DND-41 (cell line): ENCODE measurements around the gene YWHAE.

Experiments
- ATAC-seq: fragments of 200-7000 bp; cut with Tn5 transposase; 3 replicates; pipeline ENCODE4 v1.9.1; 2021; ENCODE audit warnings: low read depth; ENCODE audit not compliant: insufficient read depth
- DNase-seq: peaks from one replicate; pipeline ENCODE4 v3.0.0-alpha.2; 2020
- H2AFZ ChIP-seq: 2 replicates; pipeline ENCODE4 v1.6.0; 2012; ENCODE audit warnings: low read depth, low read length
- H3K27ac ChIP-seq: 2 replicates; pipeline ENCODE4 v1.5.1; 2012; ENCODE audit warnings: low read length, inconsistent platforms
- H3K27me3 ChIP-seq: fragments of 200-600 bp; sonication (generic); 2 replicates; pipeline ENCODE4 v1.6.0; 2012; ENCODE audit warnings: low read length, mild to moderate bottlenecking, inconsistent platforms; ENCODE audit not compliant: insufficient read depth, poor library complexity
- H3K36me3 ChIP-seq: 2 replicates; pipeline ENCODE4 v1.5.1; 2012; ENCODE audit warnings: low read length, inconsistent platforms; ENCODE audit not compliant: insufficient read depth
- H3K4me1 ChIP-seq: 2 replicates; pipeline ENCODE4 v1.5.1; 2012; ENCODE audit warnings: mild to moderate bottlenecking, low read length; ENCODE audit not compliant: insufficient read depth
- H3K4me2 ChIP-seq: 2 replicates; pipeline ENCODE4 v1.6.0; 2012; ENCODE audit warnings: mild to moderate bottlenecking, moderate library complexity, low read length, inconsistent platforms; ENCODE audit not compliant: insufficient read depth
- H3K4me3 ChIP-seq, 2 experiments: fragments of 200-600 bp in 1 of 2; shearing (Covaris generic) in 1 of 2; 2 replicates each; pipeline ENCODE4 v1.5.1; 2012 to 2016; ENCODE audit warnings: inconsistent platforms in 2 of 2, low read length in 2 of 2, mild to moderate bottlenecking in 2 of 2, low read depth in 1 of 2, moderate library complexity in 1 of 2
- H3K79me2 ChIP-seq: 2 replicates; pipeline ENCODE4 v1.6.0; 2012; ENCODE audit warnings: low read length, inconsistent platforms; ENCODE audit not compliant: insufficient read depth
- H3K9ac ChIP-seq: 2 replicates; pipeline ENCODE4 v1.6.0; 2012; ENCODE audit warnings: low read depth, mild to moderate bottlenecking, inconsistent platforms, low read length, moderate library complexity
- H3K9me3 ChIP-seq: 2 replicates; pipeline ENCODE4 v1.5.1; 2012; ENCODE audit warnings: low read length, moderate library complexity, mild to moderate bottlenecking, inconsistent platforms; ENCODE audit not compliant: insufficient read depth, severe bottlenecking
- H4K20me1 ChIP-seq: 2 replicates; pipeline ENCODE4 v1.6.0; 2012; ENCODE audit warnings: low read length; ENCODE audit not compliant: insufficient read depth
- EZH2 ChIP-seq: IDR thresholded peaks from 3 replicates; pipeline ENCODE4 v1.6.1; 2012; ENCODE audit warnings: borderline replicate concordance, low read depth, mild to moderate bottlenecking, moderate library complexity, low read length, inconsistent platforms; ENCODE audit not compliant: severe bottlenecking
- TF ChIP-seq, protein P1 (sequence below): IDR thresholded peaks from 2 replicates; pipeline ENCODE4 v1.5.1; 2012; ENCODE audit warnings: borderline replicate concordance, low read length, moderate library complexity, mild to moderate bottlenecking; ENCODE audit not compliant: poor library complexity, severe bottlenecking; ENCODE audit errors: extremely low read depth

Gene YWHAE

DNA sequence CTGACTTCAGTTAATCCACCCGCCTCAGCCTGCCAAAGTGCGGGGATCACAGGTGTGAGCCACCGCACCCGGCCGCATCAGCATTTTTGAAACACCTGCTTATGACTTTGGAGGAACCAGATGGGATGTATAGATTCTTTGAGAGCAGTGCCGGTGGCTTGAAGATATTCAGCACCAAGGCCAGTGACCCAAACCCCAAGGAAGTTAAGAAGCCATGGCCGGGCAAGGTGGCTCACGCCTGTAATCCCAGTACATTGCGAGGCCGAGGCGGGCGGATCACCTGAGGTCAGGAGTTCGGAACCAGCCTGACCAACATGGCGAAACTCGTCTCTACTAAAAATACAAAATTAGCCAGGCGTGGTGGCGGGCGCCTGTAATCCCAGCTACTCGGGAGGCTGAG lies 76.7 kb downstream of the YWHAE start:
- H3K79me2 ChIP-seq: no peaks in the 10 kb centered on the region
- no peaks in the 10 kb centered on the region for H3K36me3 ChIP-seq
- no peaks in the 10 kb centered on the region for H4K20me1 ChIP-seq
- TF ChIP-seq, protein P1, sequence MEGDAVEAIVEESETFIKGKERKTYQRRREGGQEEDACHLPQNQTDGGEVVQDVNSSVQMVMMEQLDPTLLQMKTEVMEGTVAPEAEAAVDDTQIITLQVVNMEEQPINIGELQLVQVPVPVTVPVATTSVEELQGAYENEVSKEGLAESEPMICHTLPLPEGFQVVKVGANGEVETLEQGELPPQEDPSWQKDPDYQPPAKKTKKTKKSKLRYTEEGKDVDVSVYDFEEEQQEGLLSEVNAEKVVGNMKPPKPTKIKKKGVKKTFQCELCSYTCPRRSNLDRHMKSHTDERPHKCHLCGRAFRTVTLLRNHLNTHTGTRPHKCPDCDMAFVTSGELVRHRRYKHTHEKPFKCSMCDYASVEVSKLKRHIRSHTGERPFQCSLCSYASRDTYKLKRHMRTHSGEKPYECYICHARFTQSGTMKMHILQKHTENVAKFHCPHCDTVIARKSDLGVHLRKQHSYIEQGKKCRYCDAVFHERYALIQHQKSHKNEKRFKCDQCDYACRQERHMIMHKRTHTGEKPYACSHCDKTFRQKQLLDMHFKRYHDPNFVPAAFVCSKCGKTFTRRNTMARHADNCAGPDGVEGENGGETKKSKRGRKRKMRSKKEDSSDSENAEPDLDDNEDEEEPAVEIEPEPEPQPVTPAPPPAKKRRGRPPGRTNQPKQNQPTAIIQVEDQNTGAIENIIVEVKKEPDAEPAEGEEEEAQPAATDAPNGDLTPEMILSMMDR: no peak
- no peak for TF ChIP-seq EZH2
- no peak overlapping the region for H3K27ac ChIP-seq
- H3K27me3 ChIP-seq: no peaks in the 10 kb centered on the region
- H3K9me3 ChIP-seq: no peaks in the 10 kb centered on the region
- H3K4me3 ChIP-seq: no peak overlapping the region
- no peak overlapping the region for H3K4me2 ChIP-seq
- DNase-seq: peak; percentile 20
- no peaks in the 10 kb centered on the region for H3K4me1 ChIP-seq
- H3K9ac ChIP-seq: no peak overlapping the region
- no peak overlapping the region for H2AFZ ChIP-seq
- ATAC-seq: no peak

DNA sequence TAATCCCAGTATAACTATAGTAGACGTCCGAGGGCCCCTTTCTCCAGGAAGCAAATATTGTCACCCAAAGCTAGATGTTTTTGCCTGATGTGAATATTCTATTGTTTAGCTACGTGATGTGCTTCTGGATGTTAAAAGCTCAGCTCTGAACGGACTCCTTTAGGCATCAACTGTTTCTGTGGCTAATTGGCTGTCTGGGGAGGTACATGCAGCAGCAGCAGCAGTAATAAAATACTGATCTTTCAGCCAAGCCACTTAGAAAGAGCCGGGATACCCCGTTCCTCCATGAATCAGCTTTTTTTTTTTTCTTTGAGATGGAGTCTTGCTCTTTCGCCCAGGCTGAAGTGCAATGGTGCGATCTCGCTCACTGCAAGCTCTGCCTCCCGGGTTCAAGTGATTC lies 77.5 kb downstream of the YWHAE start:
- H3K27me3 ChIP-seq: no peaks in the 10 kb centered on the region

DNA sequence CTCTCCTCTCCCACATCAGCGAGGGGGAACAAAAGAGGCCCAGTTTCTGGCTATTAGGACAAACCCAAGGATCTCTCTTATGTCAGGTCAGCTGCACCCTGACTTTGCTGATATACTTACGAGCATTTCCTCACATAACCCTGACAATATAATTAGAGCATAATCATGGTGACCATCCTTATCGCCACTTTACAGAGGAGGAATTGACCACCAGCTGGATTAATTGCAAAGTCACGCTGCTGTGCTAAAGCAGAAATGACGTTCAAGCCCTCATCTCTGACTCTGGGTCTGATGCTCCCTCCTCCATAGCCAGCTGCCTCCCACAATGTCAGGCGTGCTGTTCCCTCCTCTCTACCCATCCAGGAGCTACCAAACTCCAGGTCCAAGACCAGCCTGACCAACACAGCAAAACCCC lies 78.0 kb downstream of the YWHAE start:
- no peaks in the 10 kb centered on the region for H4K20me1 ChIP-seq
- no peak for DNase-seq
- H3K4me1 ChIP-seq: no peaks in the 10 kb centered on the region
- no peak overlapping the region for H3K9ac ChIP-seq
- no peak for TF ChIP-seq EZH2
- TF ChIP-seq, protein P1: no peak
- no peak overlapping the region for H2AFZ ChIP-seq
- no peaks in the 10 kb centered on the region for H3K9me3 ChIP-seq
- no peak overlapping the region for H3K27ac ChIP-seq
- no peaks in the 10 kb centered on the region for H3K36me3 ChIP-seq
- H3K79me2 ChIP-seq: no peaks in the 10 kb centered on the region
- H3K4me2 ChIP-seq: no peak overlapping the region
- H3K4me3 ChIP-seq: no peak overlapping the region
- no peaks in the 10 kb centered on the region for H3K27me3 ChIP-seq
- no peak for ATAC-seq

More for the DNA sequence above, 77.5 kb downstream of the YWHAE start:
- no peak for DNase-seq
- Histone ChIP-seq H3K9me3 (no peaks in the 10 kb centered on the region), H3K27ac (no peak overlapping the region), H2AFZ (no peak overlapping the region), H3K4me1 (no peaks in the 10 kb centered on the region), H3K9ac (no peak overlapping the region), H3K36me3 (no peaks in the 10 kb centered on the region), H3K4me2 (no peak overlapping the region), H3K4me3 (no peak overlapping the region), H3K79me2 (no peaks in the 10 kb centered on the region), H4K20me1 (no peaks in the 10 kb centered on the region)
- TF ChIP-seq, protein P1: no peak
- TF ChIP-seq EZH2: no peak
- ATAC-seq: no peak

DNA sequence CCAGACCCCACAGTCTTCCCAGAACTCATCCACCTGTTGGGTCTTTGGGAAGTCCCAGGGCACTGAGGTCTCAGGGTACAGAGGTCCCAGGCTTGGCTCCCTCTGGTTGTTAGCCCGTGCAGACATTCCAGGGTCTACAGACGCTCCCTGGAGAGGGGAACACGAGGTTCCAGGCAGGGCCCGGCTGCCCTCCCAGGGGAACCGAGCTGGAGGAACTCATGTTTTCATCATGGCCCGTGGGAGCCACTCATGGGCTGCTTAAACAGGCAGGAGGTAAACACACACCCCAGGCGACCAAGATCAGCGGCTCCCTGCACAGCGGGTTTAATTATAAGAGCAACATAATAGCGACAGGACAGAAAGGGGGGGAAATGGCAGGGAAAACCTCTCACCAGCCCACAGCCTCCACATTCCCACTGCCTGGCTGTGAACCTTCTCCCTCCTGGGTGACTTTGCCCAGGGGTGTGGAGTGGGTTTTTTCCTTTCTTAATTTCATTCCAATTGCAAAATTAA lies 84.1 kb downstream of the YWHAE start:
- no peak for DNase-seq
- no peak overlapping the region for H3K4me2 ChIP-seq

More for the DNA sequence above, 84.1 kb downstream of the YWHAE start:
- Histone ChIP-seq H4K20me1 (no peaks in the 10 kb centered on the region), H3K4me3 (no peak overlapping the region), H3K79me2 (no peaks in the 10 kb centered on the region), H2AFZ (no peak overlapping the region), H3K27ac (no peak overlapping the region), H3K9me3 (no peaks in the 10 kb centered on the region), H3K36me3 (no peaks in the 10 kb centered on the region), H3K4me1 (no peaks in the 10 kb centered on the region), H3K9ac (no peak overlapping the region), H3K27me3 (no peaks in the 10 kb centered on the region)
- no peak for ATAC-seq
- TF ChIP-seq, protein P1: no peak
- TF ChIP-seq EZH2: no peak
